ENCODE data around the gene TRAM2.

DNA sequence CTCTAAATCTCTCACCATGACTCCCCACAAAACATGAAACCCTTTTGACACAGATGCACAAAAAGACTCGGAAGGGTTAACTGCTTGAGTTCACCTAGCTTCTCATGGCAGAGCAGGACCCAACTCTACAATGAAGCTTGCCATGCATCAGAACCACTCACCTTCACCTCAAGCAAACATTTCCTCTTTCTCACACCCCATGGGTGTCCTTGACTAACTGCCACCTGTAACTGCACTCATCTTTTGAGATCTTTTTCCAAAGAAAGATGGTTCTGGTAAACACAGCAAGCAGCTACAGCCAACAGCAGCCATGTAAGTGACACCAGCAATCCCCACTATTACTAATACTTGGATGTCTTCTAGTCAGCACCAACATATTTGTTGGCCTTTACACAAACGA lies 80.2 kb downstream of the TRAM2 start:
- TF ChIP-seq, protein P1, sequence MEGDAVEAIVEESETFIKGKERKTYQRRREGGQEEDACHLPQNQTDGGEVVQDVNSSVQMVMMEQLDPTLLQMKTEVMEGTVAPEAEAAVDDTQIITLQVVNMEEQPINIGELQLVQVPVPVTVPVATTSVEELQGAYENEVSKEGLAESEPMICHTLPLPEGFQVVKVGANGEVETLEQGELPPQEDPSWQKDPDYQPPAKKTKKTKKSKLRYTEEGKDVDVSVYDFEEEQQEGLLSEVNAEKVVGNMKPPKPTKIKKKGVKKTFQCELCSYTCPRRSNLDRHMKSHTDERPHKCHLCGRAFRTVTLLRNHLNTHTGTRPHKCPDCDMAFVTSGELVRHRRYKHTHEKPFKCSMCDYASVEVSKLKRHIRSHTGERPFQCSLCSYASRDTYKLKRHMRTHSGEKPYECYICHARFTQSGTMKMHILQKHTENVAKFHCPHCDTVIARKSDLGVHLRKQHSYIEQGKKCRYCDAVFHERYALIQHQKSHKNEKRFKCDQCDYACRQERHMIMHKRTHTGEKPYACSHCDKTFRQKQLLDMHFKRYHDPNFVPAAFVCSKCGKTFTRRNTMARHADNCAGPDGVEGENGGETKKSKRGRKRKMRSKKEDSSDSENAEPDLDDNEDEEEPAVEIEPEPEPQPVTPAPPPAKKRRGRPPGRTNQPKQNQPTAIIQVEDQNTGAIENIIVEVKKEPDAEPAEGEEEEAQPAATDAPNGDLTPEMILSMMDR (IDR thresholded peaks at IDR 0.05), result no peak
- TF ChIP-seq POLR2AphosphoS5 (IDR thresholded peaks at IDR 0.05) (no peak), POLR2A (IDR thresholded peaks at IDR 0.05) (no peak)
